A673 (cell line): ENCODE measurements around the gene RCVRN. TPM values are rescaled to one million over a fixed set of nuclear protein-coding genes. Genes with fewer than 3 reads are reported as not detected.

Source experiments
- BruUV-seq: library from RNA; stranded (reverse); fragments of 400-500 nt; replicated peaks from 2 replicates; lab custom pipeline; 2021; lab: Mats Ljungman, UMichigan
- CTCF ChIA-PET: fragments of 300-600 bp; sonication (Branson Sonifier 250); formaldehyde crosslinking; loops from one replicate; lab custom pipeline; 2022; ENCODE audit warnings: antibody characterized with exemption; lab: Charles Lee
- POLR2A ChIA-PET: fragments of 300-600 bp; sonication (Branson Sonifier 250); formaldehyde crosslinking; loops from one replicate; lab custom pipeline; 2022; ENCODE audit warnings: antibody characterized with exemption; ENCODE audit not compliant: low non-redundant PET; lab: Charles Lee
- DNase-seq: peaks from one replicate; pipeline ENCODE4 v3.0.0-alpha.2; 2015; ENCODE audit warnings: low spot score
- H3K27ac ChIP-seq: fragments of 200-600 bp; sonication (generic); 2 replicates; pipeline ENCODE4 v1.5.1; 2016; ENCODE audit warnings: mixed run types, low read depth, mild to moderate bottlenecking, mixed read lengths, antibody characterized with exemption, low read length; ENCODE audit not compliant: poor library complexity, severe bottlenecking
- H3K27me3 ChIP-seq: fragments of 200-600 bp; sonication (generic); replicated peaks from 2 replicates; pipeline ENCODE4 v1.6.1; 2017; ENCODE audit warnings: mixed run types, low read depth, mild to moderate bottlenecking, mixed read lengths, antibody characterized with exemption, low read length; ENCODE audit not compliant: insufficient read depth, poor library complexity
- H3K36me3 ChIP-seq: fragments of 200-600 bp; sonication (generic); 2 replicates; pipeline ENCODE4 v1.6.1; 2016; ENCODE audit warnings: mixed run types, mild to moderate bottlenecking, mixed read lengths, antibody characterized with exemption, low read length; ENCODE audit not compliant: insufficient read depth, poor library complexity, severe bottlenecking
- H3K4me1 ChIP-seq: fragments of 200-600 bp; sonication (generic); 2 replicates; pipeline ENCODE4 v1.6.1; 2017; ENCODE audit warnings: mixed run types, mild to moderate bottlenecking, mixed read lengths, antibody characterized with exemption, low read length; ENCODE audit not compliant: insufficient read depth, poor library complexity, severe bottlenecking
- H3K4me3 ChIP-seq: fragments of 200-600 bp; sonication (generic); 2 replicates; pipeline ENCODE4 v1.5.1; 2016; ENCODE audit warnings: low read depth, mixed run types, mild to moderate bottlenecking, mixed read lengths, low read length; ENCODE audit not compliant: poor library complexity, severe bottlenecking
- H3K9me3 ChIP-seq: fragments of 200-600 bp; sonication (generic); 2 replicates; pipeline ENCODE4 v1.6.1; 2016; ENCODE audit warnings: mixed run types, low read depth, mild to moderate bottlenecking, mixed read lengths, antibody characterized with exemption, low read length; ENCODE audit not compliant: poor library complexity, severe bottlenecking
- CTCF ChIP-seq: fragments of 300-800, 200-600 bp; sonication (generic); conservative IDR thresholded peaks from 2 replicates; pipeline ENCODE4 v1.5.1; 2017; ENCODE audit warnings: low read depth, mild to moderate bottlenecking, antibody characterized with exemption, low read length, moderate library complexity, mixed read lengths
- EZH2 ChIP-seq: fragments of 200-600 bp; sonication (generic); IDR thresholded peaks from 2 replicates; pipeline ENCODE4 v1.6.1; 2017; ENCODE audit warnings: borderline replicate concordance, low read depth, mild to moderate bottlenecking, mixed read lengths, antibody characterized with exemption, low read length; ENCODE audit not compliant: poor library complexity, severe bottlenecking
- intact Hi-C: fragments of 100-400 bp; cut with micrococcal nuclease; formaldehyde crosslinking; loops from one replicate; pipeline ENCODE4 v1.10.0; 2022; ENCODE audit not compliant: unreplicated experiment
- total RNA-seq: library from RNA; stranded (reverse); gene quantifications from 2 replicates; pipeline ENCODE4 v1.2.3, GENCODE V29; 2021

The RCVRN gene
- total RNA-seq, 1 experiment from 2014 or later, result not detected

- TF ChIP-seq EZH2, result no peak
- TF ChIP-seq CTCF, result no peak
- intact Hi-C loops, result no loop called here
- ChIA-PET CTCF (no interaction called here), POLR2A (interaction anchor here (0.6 kb wide), 1 partner anchor 13 kb away, joined by 4 read pairs; no protein-coding TSS in a partner anchor)
- Histone ChIP-seq H3K4me3 (no peak overlapping the region), H3K27ac (no peak overlapping the region), H3K27me3 (peaks cover 4% of the 10 kb centered on the region), H3K9me3 (no peaks in the 10 kb centered on the region), H3K36me3 (no peaks in the 10 kb centered on the region), H3K4me1 (no peaks in the 10 kb centered on the region)
- no peak for DNase-seq
- BruUV-seq, result no TSS peak
Measured at GRCh38 chr17:9862220-9862619, 42.9 kb downstream of the RCVRN start.

- H3K36me3 ChIP-seq, result no peaks in the 10 kb centered on the region
- H3K27ac ChIP-seq, result no peak overlapping the region
- ChIA-PET POLR2A (no interaction called here), CTCF (no interaction called here)
- H3K4me1 ChIP-seq, result no peaks in the 10 kb centered on the region
- no TSS peak for BruUV-seq
- H3K9me3 ChIP-seq, result no peaks in the 10 kb centered on the region
- intact Hi-C loops, result no loop called here
- TF ChIP-seq CTCF (no peak), EZH2 (no peak)
- no peak overlapping the region for H3K4me3 ChIP-seq
- H3K27me3 ChIP-seq, result peaks cover 4% of the 10 kb centered on the region
- no peak for DNase-seq
Measured at GRCh38 chr17:9860851-9861250, 44.2 kb downstream of the RCVRN start.

GRCh38 chr17:9859781-9860180 lies 45.3 kb downstream of the RCVRN start:
- no peak overlapping the region for H3K4me3 ChIP-seq
- DNase-seq, result no peak
- H3K9me3 ChIP-seq, result no peaks in the 10 kb centered on the region
- no peaks in the 10 kb centered on the region for H3K36me3 ChIP-seq
- intact Hi-C loops, result no loop called here
- POLR2A ChIA-PET, result no interaction called here
- TF ChIP-seq EZH2 (no peak), CTCF (no peak)
- H3K27ac ChIP-seq, result no peak overlapping the region
- CTCF ChIA-PET, result no interaction called here
- no peaks in the 10 kb centered on the region for H3K4me1 ChIP-seq
- no TSS peak for BruUV-seq
- peaks cover 4% of the 10 kb centered on the region for H3K27me3 ChIP-seq
